Peyer's patch (tissue), 4 donors: ENCODE results near the gene CFAP126.
A peak's percentile ranks its signal among the peaks of the same experiment; 100 is the strongest.

Experiments used
- POLR2A ChIP-seq, 2 donors: fragments of 450-650 bp; IDR thresholded peaks; one replicate each; pipeline ENCODE4 v1.5.1; 2017; ENCODE audit warnings: antibody characterized with exemption in 2 of 2, mild to moderate bottlenecking in 2 of 2, moderate library complexity in 2 of 2
- TF ChIP-seq, protein P1 (sequence below), 6 experiments: fragments of 450-650 bp in 4 of 6; fragments of 200-600 bp in 2 of 6; sonication (generic) in 1 of 6; IDR thresholded peaks; one replicate each; pipeline ENCODE4 v1.5.1; 2017 to 2019; ENCODE audit warnings: antibody characterized with exemption in 6 of 6, mild to moderate bottlenecking in 3 of 6, moderate library complexity in 1 of 6

DNA sequence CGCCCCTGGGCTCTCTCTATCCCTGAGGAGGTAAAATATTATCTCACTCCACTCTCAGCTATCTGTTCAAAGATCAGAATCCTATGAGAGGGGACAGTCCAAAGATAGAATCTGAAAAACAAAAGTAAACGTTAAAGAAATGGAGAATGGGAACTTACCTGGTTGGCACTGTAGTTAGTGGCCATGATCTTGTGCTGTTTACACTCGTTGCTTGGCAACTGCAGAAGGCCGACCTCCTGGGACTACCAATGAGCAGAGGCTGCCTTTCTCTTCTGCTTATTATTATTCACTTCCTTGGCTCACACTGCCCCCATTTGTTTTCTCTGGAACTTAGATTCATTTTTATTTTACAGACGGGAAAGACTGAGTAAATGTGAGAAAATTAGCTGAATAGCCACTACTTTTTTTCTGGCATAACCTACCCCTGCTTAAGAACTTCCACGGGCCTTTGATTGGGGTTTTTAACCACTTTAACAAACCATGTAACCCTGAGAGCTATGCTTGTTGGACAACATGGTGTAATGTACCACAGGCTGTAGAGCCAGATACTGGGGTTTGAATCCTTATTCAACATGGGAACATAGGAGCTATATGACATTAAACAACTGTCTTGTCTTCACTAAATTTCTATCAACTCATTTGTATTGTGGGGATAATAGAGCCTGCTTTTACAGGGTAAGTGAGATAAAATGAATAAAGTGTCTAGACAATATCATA is at the start of gene CFAP126:
- TF ChIP-seq, protein P1, sequence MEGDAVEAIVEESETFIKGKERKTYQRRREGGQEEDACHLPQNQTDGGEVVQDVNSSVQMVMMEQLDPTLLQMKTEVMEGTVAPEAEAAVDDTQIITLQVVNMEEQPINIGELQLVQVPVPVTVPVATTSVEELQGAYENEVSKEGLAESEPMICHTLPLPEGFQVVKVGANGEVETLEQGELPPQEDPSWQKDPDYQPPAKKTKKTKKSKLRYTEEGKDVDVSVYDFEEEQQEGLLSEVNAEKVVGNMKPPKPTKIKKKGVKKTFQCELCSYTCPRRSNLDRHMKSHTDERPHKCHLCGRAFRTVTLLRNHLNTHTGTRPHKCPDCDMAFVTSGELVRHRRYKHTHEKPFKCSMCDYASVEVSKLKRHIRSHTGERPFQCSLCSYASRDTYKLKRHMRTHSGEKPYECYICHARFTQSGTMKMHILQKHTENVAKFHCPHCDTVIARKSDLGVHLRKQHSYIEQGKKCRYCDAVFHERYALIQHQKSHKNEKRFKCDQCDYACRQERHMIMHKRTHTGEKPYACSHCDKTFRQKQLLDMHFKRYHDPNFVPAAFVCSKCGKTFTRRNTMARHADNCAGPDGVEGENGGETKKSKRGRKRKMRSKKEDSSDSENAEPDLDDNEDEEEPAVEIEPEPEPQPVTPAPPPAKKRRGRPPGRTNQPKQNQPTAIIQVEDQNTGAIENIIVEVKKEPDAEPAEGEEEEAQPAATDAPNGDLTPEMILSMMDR (IDR thresholded peaks at IDR 0.05), result peak in 5 of 6 experiments; percentile 10 to 28 (median 26)
- no peak for TF ChIP-seq POLR2A (IDR thresholded peaks at IDR 0.05)
